HFFc6 (cell line): ENCODE measurements around the gene PEAK3. TPM values are rescaled to one million over a fixed set of nuclear protein-coding genes. Genes with fewer than 3 reads are reported as not detected.

Experiments
- DNase-seq: peaks from one replicate; pipeline ENCODE4 v3.0.0-alpha.2; 2018
- H3K27ac Mint-ChIP-seq: 2 replicates; pipeline ENCODE4 v1.8.0; 2020; ENCODE audit warnings: mild to moderate bottlenecking, mixed read lengths
- H3K27me3 Mint-ChIP-seq: 2 replicates; pipeline ENCODE4 v1.8.0; 2021; ENCODE audit warnings: mild to moderate bottlenecking, moderate library complexity, mixed read lengths; ENCODE audit not compliant: insufficient read depth
- H3K36me3 Mint-ChIP-seq: 2 replicates; pipeline ENCODE4 v1.8.0; 2021; ENCODE audit warnings: low read depth, mixed read lengths
- H3K4me1 Mint-ChIP-seq: 2 replicates; pipeline ENCODE4 v1.8.0; 2020; ENCODE audit warnings: low read depth, mixed read lengths
- H3K4me3 Mint-ChIP-seq: 2 replicates; pipeline ENCODE4 v1.8.0; 2020; ENCODE audit warnings: mild to moderate bottlenecking, moderate library complexity, mixed read lengths
- H3K9me3 Mint-ChIP-seq: 2 replicates; pipeline ENCODE4 v1.8.0; 2020; ENCODE audit warnings: mild to moderate bottlenecking, mixed read lengths
- CTCF ChIP-seq: fragments of 200-600 bp; sonication (generic); IDR thresholded peaks from 2 replicates; pipeline ENCODE4 v1.5.0; 2021; ENCODE audit warnings: antibody characterized with exemption, mild to moderate bottlenecking
- total RNA-seq, 6 experiments: library from RNA; stranded (reverse); fragmentation: NEBNext Ultra II Directional; extraction: Animal tissue kit (Norgen Biotek cat#: 25700); gene quantifications; 2 replicates in 1 of 6; 3 replicates in 5 of 6; pipeline ENCODE4 v1.2.3, GENCODE V29; 2021

PEAK3 gene
- total RNA-seq, 6 experiments from 2014 or later = 0.07 to 0.53 (median 0.36) TPM

GRCh38 chr19:2274931-2275535 is 6.9 kb downstream of the PEAK3 start:
- H3K27ac Mint-ChIP-seq = peak overlapping the region; percentile 73
- peaks cover 36% of the 10 kb centered on the region for H3K4me1 Mint-ChIP-seq
- H3K9me3 Mint-ChIP-seq = no peaks in the 10 kb centered on the region
- peaks cover 29% of the 10 kb centered on the region for H3K27me3 Mint-ChIP-seq
- peak; percentile 78 for TF ChIP-seq CTCF
- peak; percentile 70 for DNase-seq
- peaks cover 30% of the 10 kb centered on the region for H3K36me3 Mint-ChIP-seq
- peak overlapping the region; percentile 71 for H3K4me3 Mint-ChIP-seq

DNA sequence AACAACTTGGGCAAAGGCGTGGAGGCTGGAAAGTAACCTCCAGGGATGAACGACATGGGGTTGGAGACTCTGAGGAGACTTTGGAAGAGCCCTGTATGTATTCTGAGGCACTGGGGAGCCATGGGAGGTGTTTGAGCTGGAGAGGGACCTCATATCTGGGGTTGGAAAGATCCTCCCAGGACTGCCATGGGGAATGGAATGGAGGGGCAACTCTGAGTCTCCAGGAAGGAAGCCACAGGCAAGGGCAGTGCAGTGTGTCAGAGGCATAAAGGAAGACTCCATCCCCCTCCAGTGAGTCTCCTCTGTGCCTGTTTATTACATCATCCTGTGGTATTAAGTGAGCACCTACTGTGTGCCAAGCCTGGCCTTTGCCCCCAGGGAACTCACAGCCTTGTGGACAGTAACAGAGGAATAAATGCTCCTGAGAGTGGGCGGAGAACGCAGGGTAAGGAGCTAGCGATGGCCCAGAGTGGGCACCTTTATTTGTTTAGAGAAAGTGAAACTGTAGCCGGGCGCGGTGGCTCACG is 7.7 kb downstream of the PEAK3 start:
- H3K27ac Mint-ChIP-seq = peak overlapping the region; percentile 82

DNA sequence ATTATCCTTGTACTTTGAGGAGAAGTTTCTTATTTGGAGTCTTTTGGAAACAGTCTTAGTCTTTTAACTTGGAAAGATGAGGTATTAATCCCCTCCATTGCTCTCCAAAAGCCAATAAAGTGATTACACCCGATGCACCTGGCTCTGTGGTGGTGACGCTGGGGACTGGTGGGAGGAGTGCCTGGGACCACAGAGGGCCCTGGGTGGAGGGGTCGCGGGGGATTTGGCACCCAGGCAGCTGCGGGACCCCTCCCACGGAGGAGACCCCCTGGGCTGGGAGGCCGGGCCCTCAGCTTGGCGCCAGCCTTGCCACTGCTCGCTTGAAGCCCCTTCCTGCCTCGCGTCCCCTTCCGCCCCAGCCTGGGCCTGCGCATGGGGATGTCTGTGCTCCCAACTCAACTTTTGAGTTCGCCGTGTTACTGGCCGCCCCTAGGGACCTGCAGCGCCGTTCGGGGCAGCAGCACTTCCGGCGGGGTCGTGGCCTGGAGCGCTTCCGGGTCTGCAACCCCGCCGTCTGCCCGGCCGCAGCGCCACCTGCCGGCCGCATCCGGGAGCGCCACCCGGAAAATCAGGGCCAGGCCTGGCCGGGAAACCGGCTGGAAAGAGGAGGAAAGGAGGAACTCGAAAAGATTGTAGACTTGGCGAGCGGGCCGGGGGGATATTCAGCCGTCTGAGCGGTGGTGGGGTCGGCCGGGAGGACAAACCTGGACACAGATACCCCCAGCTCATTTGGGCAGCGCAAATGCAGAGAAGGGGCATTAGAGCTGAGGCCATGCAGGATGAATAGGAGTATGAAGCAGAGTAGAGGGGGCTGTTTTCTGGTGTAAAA is 8.4 kb downstream of the PEAK3 start:
- peak; percentile 40 for DNase-seq
- peak; percentile 100 for TF ChIP-seq CTCF
- peaks cover 36% of the 10 kb centered on the region for H3K4me1 Mint-ChIP-seq
- peak overlapping the region; percentile 74 for H3K4me3 Mint-ChIP-seq
- H3K27me3 Mint-ChIP-seq = peaks cover 30% of the 10 kb centered on the region
- no peaks in the 10 kb centered on the region for H3K9me3 Mint-ChIP-seq
- H3K36me3 Mint-ChIP-seq = peaks cover 34% of the 10 kb centered on the region
- peak overlapping the region; percentile 82 for H3K27ac Mint-ChIP-seq

More for the DNA sequence above, 7.7 kb downstream of the PEAK3 start:
- DNase-seq = no peak
- Mint-ChIP-seq H3K27me3 (peaks cover 32% of the 10 kb centered on the region), H3K4me1 (peaks cover 36% of the 10 kb centered on the region), H3K9me3 (no peaks in the 10 kb centered on the region), H3K4me3 (peak overlapping the region; percentile 74), H3K36me3 (peaks cover 34% of the 10 kb centered on the region)
- no peak for TF ChIP-seq CTCF

DNA sequence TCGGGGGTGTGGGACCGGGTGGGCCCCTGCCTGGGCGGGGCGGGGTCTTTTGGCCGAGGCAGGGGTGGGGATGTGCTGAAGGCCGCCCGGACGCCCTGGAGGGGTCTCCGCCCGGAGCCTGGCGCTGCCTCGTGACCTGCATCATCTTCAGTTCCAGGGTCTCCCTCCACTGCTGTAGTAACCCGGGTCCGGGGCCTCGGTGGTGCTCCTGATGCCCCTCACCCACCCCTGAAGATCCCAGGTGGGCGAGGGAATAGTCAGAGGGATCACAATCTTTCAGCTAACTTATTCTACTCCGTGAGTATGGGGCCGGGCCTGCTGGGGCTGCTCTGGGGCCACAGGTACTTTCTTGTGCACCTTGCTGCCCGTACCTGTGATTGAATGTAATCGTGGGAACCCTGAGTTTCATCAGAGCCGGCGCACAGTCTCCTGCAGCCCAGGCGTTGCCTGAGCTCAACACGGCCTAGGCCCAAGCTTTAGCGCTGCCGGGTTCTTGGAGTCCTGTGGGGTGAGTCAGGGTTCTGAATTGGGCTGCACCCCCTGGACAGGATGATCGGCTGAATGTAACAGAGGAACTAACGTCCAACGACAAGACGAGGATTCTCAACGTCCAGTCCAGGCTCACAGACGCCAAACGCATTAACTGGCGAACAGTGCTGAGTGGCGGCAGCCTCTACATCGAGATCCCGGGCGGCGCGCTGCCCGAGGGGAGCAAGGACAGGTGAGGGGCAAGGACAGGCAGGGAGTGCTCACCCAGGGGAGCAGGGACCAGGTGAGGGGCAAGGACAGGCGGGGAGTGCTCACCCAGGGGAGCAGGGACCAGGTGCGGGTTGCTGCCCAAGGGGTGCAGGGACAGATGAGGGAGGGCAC is 10.5 kb downstream of the PEAK3 start:
- peak; percentile 81 for DNase-seq
- Mint-ChIP-seq H3K9me3 (no peaks in the 10 kb centered on the region), H3K4me1 (peaks cover 37% of the 10 kb centered on the region), H3K27me3 (peaks cover 30% of the 10 kb centered on the region), H3K27ac (peak overlapping the region; percentile 96), H3K4me3 (peak overlapping the region; percentile 97), H3K36me3 (peaks cover 29% of the 10 kb centered on the region)
- no peak for TF ChIP-seq CTCF
